Measurements from ENCODE around the gene IL4.

- no peak for TF ChIP-seq CTCF (conservative IDR thresholded peaks at IDR 0.05 in 1 of 2, IDR thresholded peaks at IDR 0.05 in 1 of 2; ENCODE audit: extremely low read depth in 1 of 2, insufficient read depth in 1 of 2, low read depth in 1 of 2, low read length in 2 of 2)
- TF ChIP-seq EZH2 (IDR thresholded peaks at IDR 0.05; ENCODE audit: borderline replicate concordance, low read length) = no peak
These were observed 11.3 kb downstream of the IL4 start for GRCh38 chr5:132684922-132685720.

All from mammary epithelial cell (primary cell).